Measurements from ENCODE around the gene CIB4. TPM values are rescaled to one million over a fixed set of nuclear protein-coding genes. Genes with fewer than 3 reads are reported as not detected.

The CIB4 gene
- total and polyA plus RNA-seq, 2 donors from 2014 or later, result not detected

DNA sequence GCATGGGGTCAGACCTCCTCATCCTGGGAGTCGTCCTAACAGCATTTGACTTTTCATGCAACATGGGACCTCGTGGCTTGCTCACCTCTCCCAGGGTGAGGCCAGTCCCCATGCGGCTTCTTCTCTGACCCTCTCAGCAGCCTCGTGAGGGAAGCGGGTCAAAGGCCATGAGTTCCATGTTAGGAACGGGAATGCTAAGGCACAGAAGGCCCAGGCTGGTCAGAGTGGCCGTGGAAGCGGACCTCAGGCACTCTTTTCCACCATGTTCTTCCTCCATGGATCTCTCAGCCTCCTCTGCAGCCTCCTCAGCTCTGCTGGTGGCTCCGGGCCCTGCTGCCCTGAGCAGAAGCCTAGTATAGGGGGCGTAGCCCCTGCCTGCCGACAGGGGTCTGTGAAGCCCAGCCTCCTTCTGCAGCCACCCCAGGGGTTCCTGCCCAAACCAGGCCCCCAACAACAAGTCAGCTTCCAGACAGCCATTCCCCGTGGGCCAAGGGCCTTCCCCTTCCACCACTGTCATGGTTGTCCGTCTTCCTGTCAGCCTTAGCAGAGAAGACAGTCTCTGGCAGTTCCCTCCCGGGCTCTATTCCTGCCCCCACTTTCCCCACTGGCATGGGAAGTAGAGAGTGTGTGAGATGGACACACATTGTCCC lies 103.2 kb downstream of the CIB4 start:
- no peak overlapping the region for H3K27ac ChIP-seq (ENCODE audit: low read depth in 2 of 2, low read length in 2 of 2)
- H3K36me3 ChIP-seq (ENCODE audit: control insufficient read depth in 2 of 3, insufficient read depth in 3 of 3, low read length in 3 of 3), result no peaks in the 10 kb centered on the region
- TF ChIP-seq, protein P1, sequence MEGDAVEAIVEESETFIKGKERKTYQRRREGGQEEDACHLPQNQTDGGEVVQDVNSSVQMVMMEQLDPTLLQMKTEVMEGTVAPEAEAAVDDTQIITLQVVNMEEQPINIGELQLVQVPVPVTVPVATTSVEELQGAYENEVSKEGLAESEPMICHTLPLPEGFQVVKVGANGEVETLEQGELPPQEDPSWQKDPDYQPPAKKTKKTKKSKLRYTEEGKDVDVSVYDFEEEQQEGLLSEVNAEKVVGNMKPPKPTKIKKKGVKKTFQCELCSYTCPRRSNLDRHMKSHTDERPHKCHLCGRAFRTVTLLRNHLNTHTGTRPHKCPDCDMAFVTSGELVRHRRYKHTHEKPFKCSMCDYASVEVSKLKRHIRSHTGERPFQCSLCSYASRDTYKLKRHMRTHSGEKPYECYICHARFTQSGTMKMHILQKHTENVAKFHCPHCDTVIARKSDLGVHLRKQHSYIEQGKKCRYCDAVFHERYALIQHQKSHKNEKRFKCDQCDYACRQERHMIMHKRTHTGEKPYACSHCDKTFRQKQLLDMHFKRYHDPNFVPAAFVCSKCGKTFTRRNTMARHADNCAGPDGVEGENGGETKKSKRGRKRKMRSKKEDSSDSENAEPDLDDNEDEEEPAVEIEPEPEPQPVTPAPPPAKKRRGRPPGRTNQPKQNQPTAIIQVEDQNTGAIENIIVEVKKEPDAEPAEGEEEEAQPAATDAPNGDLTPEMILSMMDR (IDR thresholded peaks at IDR 0.05; ENCODE audit: borderline replicate concordance, extremely low read depth, insufficient read depth), result no peak
- DNase-seq, result peak in 2 of 5 donors; percentile 17 to 47
- H3K27me3 ChIP-seq (ENCODE audit: control insufficient read depth, insufficient read depth, low read length), result no peaks in the 10 kb centered on the region
- no peak overlapping the region for H3K4me3 ChIP-seq (ENCODE audit: low read length in 3 of 3)
- no peak for FAIRE-seq
- intact Hi-C loops (cut with DNase I), result no loop called here
- no peak overlapping the region for H3K9ac ChIP-seq (ENCODE audit: low read length in 3 of 3)
- no peaks in the 10 kb centered on the region for H3K4me1 ChIP-seq (ENCODE audit: control insufficient read depth in 2 of 3, insufficient read depth in 2 of 3, low read depth in 1 of 3, low read length in 3 of 3)
- H3K9me3 ChIP-seq (ENCODE audit: control insufficient read depth in 2 of 3, insufficient read depth in 1 of 3, low read length in 3 of 3), result no peaks in the 10 kb centered on the region

DNA sequence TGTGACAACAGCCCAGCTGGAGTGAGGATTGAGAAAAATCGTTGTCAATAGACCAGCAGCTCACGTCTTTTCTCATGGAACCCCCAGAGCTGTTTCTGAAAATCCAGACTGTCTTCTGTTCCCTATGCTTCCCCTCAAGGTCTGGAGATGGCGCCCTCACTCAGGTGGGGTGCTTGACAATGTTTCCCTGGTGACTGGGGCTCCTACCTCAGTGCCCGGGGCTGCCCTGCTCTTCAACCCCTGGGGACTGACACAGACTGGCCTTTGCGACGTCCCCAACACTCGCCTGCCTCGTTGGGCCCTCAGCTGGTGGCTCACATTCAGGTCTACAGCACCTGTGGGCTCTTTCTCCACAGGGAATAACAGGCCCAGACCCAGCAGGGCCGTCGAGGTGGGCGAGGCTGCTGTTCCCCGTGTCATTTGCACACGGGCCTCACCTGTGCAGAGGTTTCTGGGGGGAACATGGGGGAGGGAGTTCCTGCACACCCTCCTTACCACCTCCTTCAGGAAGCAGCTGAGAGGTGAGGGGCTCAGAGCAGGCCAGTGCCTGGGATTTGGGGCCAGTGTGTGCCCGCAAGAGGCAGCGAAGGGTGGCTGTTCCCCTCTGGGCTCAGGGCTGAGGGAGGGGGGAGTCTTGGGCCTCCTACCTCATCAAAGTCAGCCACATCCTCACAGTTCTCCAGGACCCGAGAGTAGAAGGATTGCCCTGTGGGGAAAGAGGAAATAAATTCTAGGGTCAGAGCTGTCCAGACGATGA lies 103.9 kb downstream of the CIB4 start:
- DNase-seq, result peak in 1 of 5 donors; percentile 18
- H3K27ac ChIP-seq (ENCODE audit: low read depth in 2 of 2, low read length in 2 of 2), result no peak overlapping the region
- FAIRE-seq, result no peak
- no peaks in the 10 kb centered on the region for H3K4me1 ChIP-seq (ENCODE audit: control insufficient read depth in 2 of 3, insufficient read depth in 2 of 3, low read depth in 1 of 3, low read length in 3 of 3)
- no peaks in the 10 kb centered on the region for H3K36me3 ChIP-seq (ENCODE audit: control insufficient read depth in 2 of 3, insufficient read depth in 3 of 3, low read length in 3 of 3)
- H3K9ac ChIP-seq (ENCODE audit: low read length in 3 of 3), result no peak overlapping the region
- no peaks in the 10 kb centered on the region for H3K9me3 ChIP-seq (ENCODE audit: control insufficient read depth in 2 of 3, insufficient read depth in 1 of 3, low read length in 3 of 3)
- intact Hi-C loops (cut with DNase I), result no loop called here
- no peaks in the 10 kb centered on the region for H3K27me3 ChIP-seq (ENCODE audit: control insufficient read depth, insufficient read depth, low read length)
- H3K4me3 ChIP-seq (ENCODE audit: low read length in 3 of 3), result no peak overlapping the region
- TF ChIP-seq, protein P1 (IDR thresholded peaks at IDR 0.05; ENCODE audit: borderline replicate concordance, extremely low read depth, insufficient read depth), result no peak

DNA sequence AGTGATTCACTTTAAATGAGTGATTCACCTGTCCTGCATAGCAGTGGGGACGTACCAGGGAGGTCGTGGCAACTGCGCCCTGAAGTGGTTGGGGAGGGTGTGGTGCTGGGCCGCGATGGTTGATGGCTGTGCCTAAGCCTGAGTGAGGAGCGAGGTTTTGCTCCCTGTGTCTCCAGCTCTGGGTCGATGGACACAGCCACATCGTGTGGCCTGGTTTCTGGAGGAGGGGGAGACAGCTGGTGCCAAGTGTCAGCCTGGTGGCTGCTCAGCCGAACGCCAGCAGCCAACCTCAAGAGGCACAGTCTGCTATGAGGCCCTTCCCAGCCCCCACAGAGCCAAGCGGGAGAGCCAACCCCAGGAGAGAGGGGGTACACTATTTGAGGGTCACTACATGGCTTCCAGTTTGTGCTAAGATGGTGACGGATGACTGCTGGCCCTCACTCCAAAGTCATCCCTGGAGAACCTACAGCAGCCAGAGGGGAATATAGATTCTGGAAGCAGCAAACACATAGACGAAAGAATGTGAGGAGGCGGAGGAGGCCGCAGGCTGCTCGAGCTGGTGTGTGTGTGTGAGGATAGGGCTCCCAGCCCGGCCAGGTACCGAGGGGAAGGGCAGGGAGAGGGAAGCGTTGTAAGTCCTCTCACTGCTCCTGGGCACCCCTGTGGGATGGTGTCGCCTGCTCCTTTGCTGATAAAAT lies 104.6 kb downstream of the CIB4 start:
- DNase-seq, result peak in 1 of 5 donors; percentile 20
- Histone ChIP-seq H3K4me1 (ENCODE audit: control insufficient read depth in 2 of 3, insufficient read depth in 2 of 3, low read depth in 1 of 3, low read length in 3 of 3) (no peaks in the 10 kb centered on the region), H3K9ac (ENCODE audit: low read length in 3 of 3) (no peak overlapping the region), H3K4me3 (ENCODE audit: low read length in 3 of 3) (no peak overlapping the region), H3K9me3 (ENCODE audit: control insufficient read depth in 2 of 3, insufficient read depth in 1 of 3, low read length in 3 of 3) (no peaks in the 10 kb centered on the region), H3K27me3 (ENCODE audit: control insufficient read depth, insufficient read depth, low read length) (no peaks in the 10 kb centered on the region), H3K27ac (ENCODE audit: low read depth in 2 of 2, low read length in 2 of 2) (no peak overlapping the region), H3K36me3 (ENCODE audit: control insufficient read depth in 2 of 3, insufficient read depth in 3 of 3, low read length in 3 of 3) (no peaks in the 10 kb centered on the region)
- TF ChIP-seq, protein P1 (IDR thresholded peaks at IDR 0.05; ENCODE audit: borderline replicate concordance, extremely low read depth, insufficient read depth), result no peak
- intact Hi-C loops (cut with DNase I), result no loop called here
- no peak for FAIRE-seq
